ENCODE results near the gene HS2ST1. TPM values are rescaled to one million over a fixed set of nuclear protein-coding genes. Genes with fewer than 3 reads are reported as not detected.

Gene HS2ST1
- total and polyA plus RNA-seq, 2 donors (not counting 3 experiments of a cell fraction or from before 2014, with no cell fraction given): 5.5 to 31.2 TPM

DNA sequence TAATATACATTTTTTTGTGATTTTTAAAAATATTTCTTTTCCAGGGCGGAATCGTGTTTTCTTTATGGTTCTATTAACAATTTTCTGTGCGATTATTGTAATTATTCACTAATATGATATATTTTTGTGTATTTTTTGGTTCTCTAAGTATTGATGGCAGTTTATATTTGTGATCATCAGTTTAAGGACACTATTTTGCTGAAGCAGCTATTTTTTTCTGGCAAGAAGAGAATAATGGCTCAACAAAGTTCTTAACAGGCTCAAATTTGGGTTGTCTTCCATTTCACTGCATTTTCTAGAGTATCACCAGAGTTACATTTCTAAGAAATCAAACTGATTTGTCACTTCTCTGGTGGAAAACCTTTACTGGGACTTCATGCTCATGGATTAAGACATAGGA lies 178.4 kb downstream of the HS2ST1 start:
- H3K4me1 ChIP-seq (ENCODE audit: control insufficient read depth, extremely low read depth, insufficient read depth, low read length): no peaks in the 10 kb centered on the region
- no peak overlapping the region for H3K4me2 ChIP-seq (ENCODE audit: insufficient read depth, low read length)
- ChIA-PET CTCF (interaction anchor here (0.9 to 2.5 kb wide), 5 partner anchors 8 to 128 kb away, joined by 3 to 9 read pairs (median 4); no protein-coding TSS in a partner anchor), POLR2A (no interaction called here)
- DNase-seq (ENCODE audit: low read depth, low spot score) (no peak), FAIRE-seq (no peak)
- no peaks in the 10 kb centered on the region for H3K79me2 ChIP-seq (ENCODE audit: control insufficient read depth, insufficient read depth, low read length)
- no peaks in the 10 kb centered on the region for H3K27me3 ChIP-seq (ENCODE audit: control insufficient read depth in 2 of 2, insufficient read depth in 2 of 2, low read length in 2 of 2)
- H3K9me1 ChIP-seq (replicated peaks; ENCODE audit: control insufficient read depth, extremely low read depth, insufficient read depth, low read length): no peaks in the 10 kb centered on the region
- no peak overlapping the region for H3K9ac ChIP-seq (replicated peaks; ENCODE audit: extremely low read depth, insufficient read depth, low read length)
- H2AFZ ChIP-seq (ENCODE audit: low read depth, low read length): no peak overlapping the region
- intact Hi-C loops (cut with micrococcal nuclease) (no loop called here), dilution Hi-C loops (cut with MboI; ENCODE audit: extremely low pct_ligation_motif_present, low sequenced_read_pairs) (no loop called here)
- no peaks in the 10 kb centered on the region for H4K20me1 ChIP-seq (replicated peaks; ENCODE audit: control insufficient read depth, extremely low read depth, insufficient read depth, low read length)
- BruUV-seq (replicated peaks): no TSS peak
- H3K27ac ChIP-seq (ENCODE audit: insufficient read depth, low read depth, low read length): no peak overlapping the region
- H3K9me3 ChIP-seq (replicated peaks; ENCODE audit: control insufficient read depth, insufficient read depth, low read length): no peaks in the 10 kb centered on the region
- no peak overlapping the region for H3K4me3 ChIP-seq (replicated peaks in 1 of 3; ENCODE audit: insufficient read depth in 1 of 3, low read depth in 1 of 3, low read length in 3 of 3)
- no peaks in the 10 kb centered on the region for H3K36me3 ChIP-seq (ENCODE audit: control insufficient read depth in 2 of 2, extremely low read depth in 1 of 2, insufficient read depth in 2 of 2, low read length in 2 of 2)
- TF ChIP-seq, protein P1, sequence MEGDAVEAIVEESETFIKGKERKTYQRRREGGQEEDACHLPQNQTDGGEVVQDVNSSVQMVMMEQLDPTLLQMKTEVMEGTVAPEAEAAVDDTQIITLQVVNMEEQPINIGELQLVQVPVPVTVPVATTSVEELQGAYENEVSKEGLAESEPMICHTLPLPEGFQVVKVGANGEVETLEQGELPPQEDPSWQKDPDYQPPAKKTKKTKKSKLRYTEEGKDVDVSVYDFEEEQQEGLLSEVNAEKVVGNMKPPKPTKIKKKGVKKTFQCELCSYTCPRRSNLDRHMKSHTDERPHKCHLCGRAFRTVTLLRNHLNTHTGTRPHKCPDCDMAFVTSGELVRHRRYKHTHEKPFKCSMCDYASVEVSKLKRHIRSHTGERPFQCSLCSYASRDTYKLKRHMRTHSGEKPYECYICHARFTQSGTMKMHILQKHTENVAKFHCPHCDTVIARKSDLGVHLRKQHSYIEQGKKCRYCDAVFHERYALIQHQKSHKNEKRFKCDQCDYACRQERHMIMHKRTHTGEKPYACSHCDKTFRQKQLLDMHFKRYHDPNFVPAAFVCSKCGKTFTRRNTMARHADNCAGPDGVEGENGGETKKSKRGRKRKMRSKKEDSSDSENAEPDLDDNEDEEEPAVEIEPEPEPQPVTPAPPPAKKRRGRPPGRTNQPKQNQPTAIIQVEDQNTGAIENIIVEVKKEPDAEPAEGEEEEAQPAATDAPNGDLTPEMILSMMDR (IDR thresholded peaks at IDR 0.05; ENCODE audit: extremely low read depth in 1 of 2, insufficient read depth in 1 of 2, low read depth in 1 of 2, low read length in 2 of 2): no peak
- TF ChIP-seq EZH2 (IDR thresholded peaks at IDR 0.05; ENCODE audit: borderline replicate concordance, low read depth, low read length, severe bottlenecking): no peak
- no peak for TF ChIP-seq MYC (IDR thresholded peaks at IDR 0.05; ENCODE audit: low read depth, low read length)

- dilution Hi-C loops (cut with MboI; ENCODE audit: extremely low pct_ligation_motif_present, low sequenced_read_pairs) (no loop called here), intact Hi-C loops (cut with micrococcal nuclease) (no loop called here)
- H2AFZ ChIP-seq (ENCODE audit: low read depth, low read length): no peak overlapping the region
- no peak overlapping the region for H3K9ac ChIP-seq (replicated peaks; ENCODE audit: extremely low read depth, insufficient read depth, low read length)
- H3K79me2 ChIP-seq (ENCODE audit: control insufficient read depth, insufficient read depth, low read length): no peaks in the 10 kb centered on the region
- H3K36me3 ChIP-seq (ENCODE audit: control insufficient read depth in 2 of 2, extremely low read depth in 1 of 2, insufficient read depth in 2 of 2, low read length in 2 of 2): no peaks in the 10 kb centered on the region
- no peak for FAIRE-seq
- ChIA-PET CTCF (interaction anchor here (0.9 to 2.5 kb wide), 5 partner anchors 8 to 128 kb away, joined by 3 to 9 read pairs (median 4); no protein-coding TSS in a partner anchor), POLR2A (no interaction called here)
- no peak for DNase-seq (ENCODE audit: low read depth, low spot score)
- H3K4me1 ChIP-seq (ENCODE audit: control insufficient read depth, extremely low read depth, insufficient read depth, low read length): no peaks in the 10 kb centered on the region
- H3K9me1 ChIP-seq (replicated peaks; ENCODE audit: control insufficient read depth, extremely low read depth, insufficient read depth, low read length): no peaks in the 10 kb centered on the region
- H3K9me3 ChIP-seq (replicated peaks; ENCODE audit: control insufficient read depth, insufficient read depth, low read length): no peaks in the 10 kb centered on the region
- TF ChIP-seq, protein P1 (IDR thresholded peaks at IDR 0.05; ENCODE audit: extremely low read depth in 1 of 2, insufficient read depth in 1 of 2, low read depth in 1 of 2, low read length in 2 of 2): no peak
- TF ChIP-seq, protein P2, sequence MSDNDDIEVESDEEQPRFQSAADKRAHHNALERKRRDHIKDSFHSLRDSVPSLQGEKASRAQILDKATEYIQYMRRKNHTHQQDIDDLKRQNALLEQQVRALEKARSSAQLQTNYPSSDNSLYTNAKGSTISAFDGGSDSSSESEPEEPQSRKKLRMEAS (IDR thresholded peaks at IDR 0.05; ENCODE audit: insufficient read depth, insufficient read length): no peak
- TF ChIP-seq GATA2 (IDR thresholded peaks at IDR 0.05; ENCODE audit: insufficient read depth, insufficient read length, low read depth, low read length): no peak
- no peak for TF ChIP-seq FOS (IDR thresholded peaks at IDR 0.05; ENCODE audit: borderline replicate concordance, insufficient read depth, low read length)
- no peak for TF ChIP-seq POLR2A (IDR thresholded peaks at IDR 0.05; ENCODE audit: low read depth, low read length)
- no peak for TF ChIP-seq JUN (IDR thresholded peaks at IDR 0.05; ENCODE audit: borderline replicate concordance, insufficient read depth, insufficient read length, low read depth)
- TF ChIP-seq EZH2 (IDR thresholded peaks at IDR 0.05; ENCODE audit: borderline replicate concordance, low read depth, low read length, severe bottlenecking): no peak
- no peak for TF ChIP-seq POLR2AphosphoS5 (IDR thresholded peaks at IDR 0.05; ENCODE audit: insufficient read depth, low read depth, low read length)
- no peak for TF ChIP-seq MYC (IDR thresholded peaks at IDR 0.05; ENCODE audit: low read depth, low read length)
- no peaks in the 10 kb centered on the region for H3K27me3 ChIP-seq (ENCODE audit: control insufficient read depth in 2 of 2, insufficient read depth in 2 of 2, low read length in 2 of 2)
- no peak overlapping the region for H3K4me3 ChIP-seq (replicated peaks in 1 of 3; ENCODE audit: insufficient read depth in 1 of 3, low read depth in 1 of 3, low read length in 3 of 3)
- H4K20me1 ChIP-seq (replicated peaks; ENCODE audit: control insufficient read depth, extremely low read depth, insufficient read depth, low read length): no peaks in the 10 kb centered on the region
- no TSS peak for BruUV-seq (replicated peaks)
- H3K27ac ChIP-seq (ENCODE audit: insufficient read depth, low read depth, low read length): no peak overlapping the region
- H3K4me2 ChIP-seq (ENCODE audit: insufficient read depth, low read length): no peak overlapping the region
Observed at GRCh38 chr1:87093286-87093685, 178.9 kb downstream of the HS2ST1 start.
